ENCODE data around the gene GDPD1. TPM values are rescaled to one million over a fixed set of nuclear protein-coding genes. Genes with fewer than 3 reads are reported as not detected.
"Not testable (repeated sequence)": the region's sequence is repeated elsewhere in the genome, so short reads cannot be mapped to it uniquely, and the experiment has no call there.

GDPD1 gene
- total RNA-seq, 1 experiment from 2014 or later: 6.0 TPM

DNA sequence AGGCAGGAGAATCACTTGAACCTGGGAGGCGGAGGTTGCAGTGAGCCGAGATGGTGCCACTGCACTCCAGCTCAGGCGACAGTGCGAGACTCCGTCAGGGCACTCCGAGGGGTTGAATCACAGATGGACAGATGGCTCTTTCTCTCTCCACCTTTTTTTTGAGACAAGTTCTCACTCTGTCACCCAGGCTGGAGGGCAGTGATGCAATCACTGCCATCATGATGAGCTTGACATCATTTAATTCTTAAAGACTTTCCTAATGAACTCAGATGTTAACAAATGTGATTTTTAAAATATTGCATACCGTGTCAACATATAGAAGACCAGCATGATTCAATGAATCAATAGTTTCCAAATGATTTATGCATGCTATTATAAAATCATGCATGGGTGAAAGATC is 3.5 kb downstream of the GDPD1 start:
- CTCF ChIA-PET: no interaction called here
- no peaks in the 10 kb centered on the region for H3K9me3 Mint-ChIP-seq
- no peak overlapping the region for H3K4me3 Mint-ChIP-seq
- peaks cover 6% of the 10 kb centered on the region; the same call in 1 of the 2 replicates for H3K4me1 Mint-ChIP-seq
- DNase-seq (ENCODE audit: low spot score) (no peak), ATAC-seq (no peak)
- POLR2A ChIA-PET: no interaction called here
- H3K27ac Mint-ChIP-seq: no peak overlapping the region
- TF ChIP-seq, protein P1, sequence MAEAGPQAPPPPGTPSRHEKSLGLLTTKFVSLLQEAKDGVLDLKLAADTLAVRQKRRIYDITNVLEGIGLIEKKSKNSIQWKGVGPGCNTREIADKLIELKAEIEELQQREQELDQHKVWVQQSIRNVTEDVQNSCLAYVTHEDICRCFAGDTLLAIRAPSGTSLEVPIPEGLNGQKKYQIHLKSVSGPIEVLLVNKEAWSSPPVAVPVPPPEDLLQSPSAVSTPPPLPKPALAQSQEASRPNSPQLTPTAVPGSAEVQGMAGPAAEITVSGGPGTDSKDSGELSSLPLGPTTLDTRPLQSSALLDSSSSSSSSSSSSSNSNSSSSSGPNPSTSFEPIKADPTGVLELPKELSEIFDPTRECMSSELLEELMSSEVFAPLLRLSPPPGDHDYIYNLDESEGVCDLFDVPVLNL (CRISPR knock-in tag; IDR thresholded peaks at IDR 0.05; ENCODE audit: borderline replicate concordance, low read depth): no peak
- no peak for TF ChIP-seq FOXK1 (CRISPR knock-in tag; IDR thresholded peaks at IDR 0.05)
- TF ChIP-seq SP1 (CRISPR knock-in tag; conservative IDR thresholded peaks at IDR 0.05): no peak
- TF ChIP-seq, protein P2, sequence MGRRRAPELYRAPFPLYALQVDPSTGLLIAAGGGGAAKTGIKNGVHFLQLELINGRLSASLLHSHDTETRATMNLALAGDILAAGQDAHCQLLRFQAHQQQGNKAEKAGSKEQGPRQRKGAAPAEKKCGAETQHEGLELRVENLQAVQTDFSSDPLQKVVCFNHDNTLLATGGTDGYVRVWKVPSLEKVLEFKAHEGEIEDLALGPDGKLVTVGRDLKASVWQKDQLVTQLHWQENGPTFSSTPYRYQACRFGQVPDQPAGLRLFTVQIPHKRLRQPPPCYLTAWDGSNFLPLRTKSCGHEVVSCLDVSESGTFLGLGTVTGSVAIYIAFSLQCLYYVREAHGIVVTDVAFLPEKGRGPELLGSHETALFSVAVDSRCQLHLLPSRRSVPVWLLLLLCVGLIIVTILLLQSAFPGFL (CRISPR knock-in tag; IDR thresholded peaks at IDR 0.05; ENCODE audit: borderline replicate concordance): no peak
- TF ChIP-seq ZNF232 (CRISPR knock-in tag; IDR thresholded peaks at IDR 0.05): no peak
- no peak for TF ChIP-seq TEAD1 (CRISPR knock-in tag; IDR thresholded peaks at IDR 0.05)
- TF ChIP-seq CREM (CRISPR knock-in tag; IDR thresholded peaks at IDR 0.05): no peak
- TF ChIP-seq, protein P3, sequence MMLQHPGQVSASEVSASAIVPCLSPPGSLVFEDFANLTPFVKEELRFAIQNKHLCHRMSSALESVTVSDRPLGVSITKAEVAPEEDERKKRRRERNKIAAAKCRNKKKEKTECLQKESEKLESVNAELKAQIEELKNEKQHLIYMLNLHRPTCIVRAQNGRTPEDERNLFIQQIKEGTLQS (CRISPR knock-in tag; conservative IDR thresholded peaks at IDR 0.05): no peak
- TF ChIP-seq CBFB (CRISPR knock-in tag; IDR thresholded peaks at IDR 0.05; ENCODE audit: low read depth): no peak
- no peak for TF ChIP-seq ZNF671 (CRISPR knock-in tag; IDR thresholded peaks at IDR 0.05)
- TF ChIP-seq, protein P4, sequence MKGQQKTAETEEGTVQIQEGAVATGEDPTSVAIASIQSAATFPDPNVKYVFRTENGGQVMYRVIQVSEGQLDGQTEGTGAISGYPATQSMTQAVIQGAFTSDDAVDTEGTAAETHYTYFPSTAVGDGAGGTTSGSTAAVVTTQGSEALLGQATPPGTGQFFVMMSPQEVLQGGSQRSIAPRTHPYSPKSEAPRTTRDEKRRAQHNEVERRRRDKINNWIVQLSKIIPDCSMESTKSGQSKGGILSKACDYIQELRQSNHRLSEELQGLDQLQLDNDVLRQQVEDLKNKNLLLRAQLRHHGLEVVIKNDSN (CRISPR knock-in tag; IDR thresholded peaks at IDR 0.05): no peak
- TF ChIP-seq MXD4 (CRISPR knock-in tag; IDR thresholded peaks at IDR 0.05; ENCODE audit: borderline replicate concordance): no peak
- TF ChIP-seq ZBTB21 (CRISPR knock-in tag; IDR thresholded peaks at IDR 0.05; ENCODE audit: borderline replicate concordance): no peak
- no peak for TF ChIP-seq NR3C1 (CRISPR knock-in tag; conservative IDR thresholded peaks at IDR 0.05; ENCODE audit: low read depth)
- TF ChIP-seq ZNF138 (CRISPR knock-in tag; conservative IDR thresholded peaks at IDR 0.05): no peak
- H3K36me3 Mint-ChIP-seq: no peaks in the 10 kb centered on the region
- peaks cover 3% of the 10 kb centered on the region; the same call in 1 of the 2 replicates for H3K27me3 Mint-ChIP-seq (ENCODE audit: low read depth)

DNA sequence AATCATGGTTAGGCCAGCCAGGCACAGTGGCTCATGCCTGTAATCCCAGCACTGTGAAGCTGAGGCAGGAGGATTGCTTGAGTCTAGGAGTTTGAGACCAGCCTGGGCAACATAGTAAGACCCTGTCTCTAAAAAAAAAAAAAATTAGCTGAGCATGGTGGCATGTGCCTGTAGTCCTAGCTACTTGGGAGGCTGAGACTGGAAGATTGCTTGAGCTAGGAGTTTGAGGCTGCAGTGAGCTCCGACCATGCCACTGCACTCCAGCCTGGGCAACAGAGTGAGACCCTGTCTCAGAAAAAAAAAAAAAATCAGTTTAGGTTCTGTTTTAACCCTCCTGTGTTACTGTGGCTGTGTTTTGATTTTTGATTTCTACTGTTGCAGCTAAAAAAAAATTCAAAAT is 8.3 kb downstream of the GDPD1 start:
- peak; percentile 69; the same call in 1 of the 2 replicates for TF ChIP-seq ZNF121 (CRISPR knock-in tag; IDR thresholded peaks at IDR 0.05)
- not testable (repeated sequence) for H3K4me3 Mint-ChIP-seq; H3K27ac Mint-ChIP-seq; H3K27me3 Mint-ChIP-seq (ENCODE audit: low read depth); H3K36me3 Mint-ChIP-seq; H3K9me3 Mint-ChIP-seq; ATAC-seq; DNase-seq (ENCODE audit: low spot score); H3K4me1 Mint-ChIP-seq
- ChIA-PET CTCF (interaction anchor here (1.2 kb wide), 1 partner anchor 9 kb away, joined by 6 read pairs; the partner anchor contains the start of gene GDPD1), POLR2A (interaction anchor here (0.6 kb wide), 1 partner anchor 44 kb away, joined by 3 read pairs; no protein-coding TSS in a partner anchor)

DNA sequence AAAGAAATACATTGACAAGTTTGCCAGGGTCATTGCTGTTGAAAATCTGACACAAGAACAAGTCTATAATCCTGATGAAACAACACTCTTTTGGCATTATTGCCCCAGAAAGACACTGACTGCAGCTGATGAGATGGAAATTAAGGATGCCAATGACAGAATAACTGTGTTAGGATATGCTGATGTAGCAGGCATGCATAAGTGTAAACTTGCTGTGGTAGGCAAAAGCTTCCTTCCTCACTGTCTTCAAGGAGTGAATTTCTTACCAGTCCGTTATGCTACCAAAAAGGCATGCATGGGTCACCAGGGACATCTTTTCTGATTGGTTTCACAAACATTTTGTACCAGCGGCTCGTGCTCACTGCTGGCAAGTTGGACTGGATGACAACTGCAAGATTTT is 10.5 kb downstream of the GDPD1 start:
- TF ChIP-seq FOXP1 (CRISPR knock-in tag; IDR thresholded peaks at IDR 0.05; ENCODE audit: borderline replicate concordance): no peak
- no peak for TF ChIP-seq ZNF416 (CRISPR knock-in tag; IDR thresholded peaks at IDR 0.05)
- Mint-ChIP-seq H3K36me3 (no peaks in the 10 kb centered on the region), H3K9me3 (no peaks in the 10 kb centered on the region), H3K27me3 (ENCODE audit: low read depth) (no peaks in the 10 kb centered on the region), H3K4me3 (no peak overlapping the region), H3K27ac (no peak overlapping the region), H3K4me1 (no peaks in the 10 kb centered on the region)
- ChIA-PET POLR2A (interaction anchor here (0.7 kb wide), 1 partner anchor 378 kb away, joined by 3 read pairs; no protein-coding TSS in a partner anchor), CTCF (no interaction called here)
- ATAC-seq: no peak
- no peak for DNase-seq (ENCODE audit: low spot score)

DNA sequence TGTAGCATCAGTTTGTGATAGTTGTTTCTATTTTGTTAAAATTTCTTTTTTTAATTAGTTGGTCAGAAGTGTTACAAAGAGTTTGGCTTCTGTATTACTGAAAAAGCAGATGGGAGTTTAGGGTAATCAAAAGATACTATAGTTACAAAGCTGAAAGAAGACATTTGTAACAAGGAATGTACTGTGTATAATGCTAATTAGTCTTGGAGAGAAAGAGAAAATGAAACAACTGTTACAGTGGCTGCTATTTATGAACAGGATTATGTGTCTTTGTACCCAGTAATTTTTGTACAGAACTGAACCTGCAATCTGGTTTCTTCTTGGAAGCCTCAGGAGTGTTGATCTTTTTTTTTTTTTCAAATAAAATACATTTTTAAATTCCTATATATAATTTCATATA is 14.3 kb downstream of the GDPD1 start:
- DNase-seq (ENCODE audit: low spot score) (no peak), ATAC-seq (no peak)
- no peaks in the 10 kb centered on the region for H3K4me1 Mint-ChIP-seq
- ChIA-PET CTCF (no interaction called here), POLR2A (no interaction called here)
- no peak overlapping the region for H3K27ac Mint-ChIP-seq
- no peaks in the 10 kb centered on the region for H3K9me3 Mint-ChIP-seq
- H3K4me3 Mint-ChIP-seq: no peak overlapping the region
- H3K27me3 Mint-ChIP-seq (ENCODE audit: low read depth): no peaks in the 10 kb centered on the region
- H3K36me3 Mint-ChIP-seq: no peaks in the 10 kb centered on the region
- TF ChIP-seq OVOL2 (CRISPR knock-in tag; IDR thresholded peaks at IDR 0.05; ENCODE audit: borderline replicate concordance) (no peak), MXD4 (CRISPR knock-in tag; IDR thresholded peaks at IDR 0.05; ENCODE audit: borderline replicate concordance) (no peak)
- TF ChIP-seq, protein P5, sequence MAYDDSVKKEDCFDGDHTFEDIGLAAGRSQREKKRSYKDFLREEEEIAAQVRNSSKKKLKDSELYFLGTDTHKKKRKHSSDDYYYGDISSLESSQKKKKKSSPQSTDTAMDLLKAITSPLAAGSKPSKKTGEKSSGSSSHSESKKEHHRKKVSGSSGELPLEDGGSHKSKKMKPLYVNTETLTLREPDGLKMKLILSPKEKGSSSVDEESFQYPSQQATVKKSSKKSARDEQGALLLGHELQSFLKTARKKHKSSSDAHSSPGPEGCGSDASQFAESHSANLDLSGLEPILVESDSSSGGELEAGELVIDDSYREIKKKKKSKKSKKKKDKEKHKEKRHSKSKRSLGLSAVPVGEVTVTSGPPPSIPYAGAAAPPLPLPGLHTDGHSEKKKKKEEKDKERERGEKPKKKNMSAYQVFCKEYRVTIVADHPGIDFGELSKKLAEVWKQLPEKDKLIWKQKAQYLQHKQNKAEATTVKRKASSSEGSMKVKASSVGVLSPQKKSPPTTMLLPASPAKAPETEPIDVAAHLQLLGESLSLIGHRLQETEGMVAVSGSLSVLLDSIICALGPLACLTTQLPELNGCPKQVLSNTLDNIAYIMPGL (CRISPR knock-in tag; IDR thresholded peaks at IDR 0.05): no peak
- TF ChIP-seq, protein P6, sequence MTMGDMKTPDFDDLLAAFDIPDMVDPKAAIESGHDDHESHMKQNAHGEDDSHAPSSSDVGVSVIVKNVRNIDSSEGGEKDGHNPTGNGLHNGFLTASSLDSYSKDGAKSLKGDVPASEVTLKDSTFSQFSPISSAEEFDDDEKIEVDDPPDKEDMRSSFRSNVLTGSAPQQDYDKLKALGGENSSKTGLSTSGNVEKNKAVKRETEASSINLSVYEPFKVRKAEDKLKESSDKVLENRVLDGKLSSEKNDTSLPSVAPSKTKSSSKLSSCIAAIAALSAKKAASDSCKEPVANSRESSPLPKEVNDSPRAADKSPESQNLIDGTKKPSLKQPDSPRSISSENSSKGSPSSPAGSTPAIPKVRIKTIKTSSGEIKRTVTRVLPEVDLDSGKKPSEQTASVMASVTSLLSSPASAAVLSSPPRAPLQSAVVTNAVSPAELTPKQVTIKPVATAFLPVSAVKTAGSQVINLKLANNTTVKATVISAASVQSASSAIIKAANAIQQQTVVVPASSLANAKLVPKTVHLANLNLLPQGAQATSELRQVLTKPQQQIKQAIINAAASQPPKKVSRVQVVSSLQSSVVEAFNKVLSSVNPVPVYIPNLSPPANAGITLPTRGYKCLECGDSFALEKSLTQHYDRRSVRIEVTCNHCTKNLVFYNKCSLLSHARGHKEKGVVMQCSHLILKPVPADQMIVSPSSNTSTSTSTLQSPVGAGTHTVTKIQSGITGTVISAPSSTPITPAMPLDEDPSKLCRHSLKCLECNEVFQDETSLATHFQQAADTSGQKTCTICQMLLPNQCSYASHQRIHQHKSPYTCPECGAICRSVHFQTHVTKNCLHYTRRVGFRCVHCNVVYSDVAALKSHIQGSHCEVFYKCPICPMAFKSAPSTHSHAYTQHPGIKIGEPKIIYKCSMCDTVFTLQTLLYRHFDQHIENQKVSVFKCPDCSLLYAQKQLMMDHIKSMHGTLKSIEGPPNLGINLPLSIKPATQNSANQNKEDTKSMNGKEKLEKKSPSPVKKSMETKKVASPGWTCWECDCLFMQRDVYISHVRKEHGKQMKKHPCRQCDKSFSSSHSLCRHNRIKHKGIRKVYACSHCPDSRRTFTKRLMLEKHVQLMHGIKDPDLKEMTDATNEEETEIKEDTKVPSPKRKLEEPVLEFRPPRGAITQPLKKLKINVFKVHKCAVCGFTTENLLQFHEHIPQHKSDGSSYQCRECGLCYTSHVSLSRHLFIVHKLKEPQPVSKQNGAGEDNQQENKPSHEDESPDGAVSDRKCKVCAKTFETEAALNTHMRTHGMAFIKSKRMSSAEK (CRISPR knock-in tag; IDR thresholded peaks at IDR 0.05; ENCODE audit: borderline replicate concordance): no peak

All from WTC11 (cell line).